ENCODE measurements around the gene JADE1.

DNA sequence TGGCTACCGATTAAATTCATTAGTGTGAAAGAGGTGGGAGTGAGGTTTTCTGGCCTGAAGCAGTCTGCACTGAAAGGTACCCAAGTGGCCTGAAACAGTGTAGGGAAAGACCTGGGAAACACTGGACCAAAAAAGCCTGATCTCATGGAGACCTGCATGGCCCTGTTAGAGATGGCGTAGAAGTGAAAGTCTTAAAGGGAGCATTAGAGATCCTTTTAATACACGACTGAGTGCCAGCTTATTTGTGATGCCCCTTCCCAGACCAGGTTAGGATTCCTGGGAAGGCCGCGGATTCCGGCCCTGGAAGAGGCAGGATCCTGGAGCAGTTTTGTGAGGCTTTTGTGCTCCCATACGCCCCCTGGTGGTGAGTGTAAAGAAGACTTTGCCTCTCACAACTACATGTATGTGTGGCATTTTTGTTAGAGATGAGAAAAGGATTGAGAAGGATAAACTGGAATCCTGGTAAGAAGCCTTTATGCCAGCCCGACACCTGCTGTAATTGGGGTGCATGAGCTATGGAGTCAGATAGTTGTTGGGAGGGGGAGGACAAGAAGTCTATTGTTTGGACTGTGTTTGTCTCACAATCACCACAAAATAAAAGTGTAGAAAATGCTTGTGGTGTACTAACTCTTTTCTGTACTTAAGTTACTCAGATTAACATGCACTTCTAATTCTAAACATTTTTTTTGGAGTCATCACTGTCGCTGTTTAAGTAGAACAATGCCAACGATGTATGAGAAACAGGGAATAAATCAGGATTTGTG, 54.0 kb downstream of the JADE1 start:
- TF ChIP-seq, protein P1, sequence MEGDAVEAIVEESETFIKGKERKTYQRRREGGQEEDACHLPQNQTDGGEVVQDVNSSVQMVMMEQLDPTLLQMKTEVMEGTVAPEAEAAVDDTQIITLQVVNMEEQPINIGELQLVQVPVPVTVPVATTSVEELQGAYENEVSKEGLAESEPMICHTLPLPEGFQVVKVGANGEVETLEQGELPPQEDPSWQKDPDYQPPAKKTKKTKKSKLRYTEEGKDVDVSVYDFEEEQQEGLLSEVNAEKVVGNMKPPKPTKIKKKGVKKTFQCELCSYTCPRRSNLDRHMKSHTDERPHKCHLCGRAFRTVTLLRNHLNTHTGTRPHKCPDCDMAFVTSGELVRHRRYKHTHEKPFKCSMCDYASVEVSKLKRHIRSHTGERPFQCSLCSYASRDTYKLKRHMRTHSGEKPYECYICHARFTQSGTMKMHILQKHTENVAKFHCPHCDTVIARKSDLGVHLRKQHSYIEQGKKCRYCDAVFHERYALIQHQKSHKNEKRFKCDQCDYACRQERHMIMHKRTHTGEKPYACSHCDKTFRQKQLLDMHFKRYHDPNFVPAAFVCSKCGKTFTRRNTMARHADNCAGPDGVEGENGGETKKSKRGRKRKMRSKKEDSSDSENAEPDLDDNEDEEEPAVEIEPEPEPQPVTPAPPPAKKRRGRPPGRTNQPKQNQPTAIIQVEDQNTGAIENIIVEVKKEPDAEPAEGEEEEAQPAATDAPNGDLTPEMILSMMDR (optimal IDR thresholded peaks at IDR 0.05 in 1 of 3, IDR thresholded peaks at IDR 0.05 in 1 of 3, conservative IDR thresholded peaks at IDR 0.05 in 1 of 3; ENCODE audit: extremely low read depth in 1 of 3, insufficient read depth in 2 of 3, low read length in 3 of 3), result peak; percentile 66 to 83 (median 82)
- no peak for TF ChIP-seq EZH2 (IDR thresholded peaks at IDR 0.05; ENCODE audit: low read length)

Measured in keratinocyte (primary cell).